SK-N-SH treated with all-trans-retinoic acid at 6 μM for 48 hours (cell line): ENCODE measurements around the gene SAMD1.

ENCODE experiments used
- ATAC-seq: fragments of 200-7000 bp; cut with Tn5 transposase; 3 replicates; pipeline ENCODE4 v1.9.1; 2020; ENCODE audit warnings: mild to moderate bottlenecking, moderate library complexity
- ARNTL ChIP-seq: fragments of 450-650 bp; formaldehyde crosslinking; IDR thresholded peaks from 2 replicates; pipeline ENCODE4 v1.5.0; 2020; ENCODE audit warnings: low read depth, mild to moderate bottlenecking, moderate library complexity, borderline replicate concordance
- BACH2 ChIP-seq: fragments of 250-450 bp; sonication (Bioruptor Pico); IDR thresholded peaks from 2 replicates; pipeline ENCODE4 v1.9.0; 2021; ENCODE audit warnings: mild to moderate bottlenecking, borderline replicate concordance
- CSDC2 ChIP-seq: fragments of 250-450 bp; sonication (Bioruptor Pico); IDR thresholded peaks from 2 replicates; pipeline ENCODE4 v1.5.0; 2020; ENCODE audit warnings: mild to moderate bottlenecking, moderate library complexity
- ESRRG ChIP-seq: fragments of 250-450 bp; sonication (Bioruptor Pico); IDR thresholded peaks from 2 replicates; pipeline ENCODE4 v1.6.1; 2021; ENCODE audit warnings: mild to moderate bottlenecking
- GLIS3 ChIP-seq: fragments of 250-450 bp; sonication (Bioruptor Pico); IDR thresholded peaks from 2 replicates; pipeline ENCODE4 v1.5.0; 2020; ENCODE audit warnings: mild to moderate bottlenecking, moderate library complexity
- ISL1 ChIP-seq: fragments of 250-450 bp; sonication (Bioruptor Pico); IDR thresholded peaks from 2 replicates; pipeline ENCODE4 v2.1.2; 2022; ENCODE audit warnings: mild to moderate bottlenecking, moderate library complexity
- OSR1 ChIP-seq: fragments of 250-450 bp; sonication (Bioruptor Pico); IDR thresholded peaks from 2 replicates; pipeline ENCODE4 v1.8.0; 2022; ENCODE audit warnings: moderate library complexity, mild to moderate bottlenecking, inconsistent platforms
- PPARA ChIP-seq: fragments of 250-450 bp; sonication (Bioruptor Pico); IDR thresholded peaks from 2 replicates; pipeline ENCODE4 v1.5.0; 2020; ENCODE audit warnings: mild to moderate bottlenecking, borderline replicate concordance
- SNAI2 ChIP-seq: fragments of 250-450 bp; sonication (Bioruptor Pico); IDR thresholded peaks from 2 replicates; pipeline ENCODE4 v1.5.0; 2020; ENCODE audit warnings: mild to moderate bottlenecking, moderate library complexity
- TOX ChIP-seq: fragments of 250-450 bp; sonication (Bioruptor Pico); IDR thresholded peaks from 2 replicates; pipeline ENCODE4 v1.8.0; 2021; ENCODE audit warnings: mild to moderate bottlenecking, moderate library complexity, borderline replicate concordance
- ZC3H10 ChIP-seq: fragments of 250-450 bp; sonication (Bioruptor Pico); IDR thresholded peaks from 2 replicates; pipeline ENCODE4 v1.5.1; 2021; ENCODE audit warnings: mild to moderate bottlenecking, moderate library complexity
- ZFP30 ChIP-seq: fragments of 450-650 bp; formaldehyde crosslinking; IDR thresholded peaks from 2 replicates; pipeline ENCODE4 v1.5.0; 2022; ENCODE audit warnings: mild to moderate bottlenecking, moderate library complexity
- ZNF565 ChIP-seq: fragments of 450-650 bp; formaldehyde crosslinking; conservative IDR thresholded peaks from 2 replicates; pipeline ENCODE4 v1.5.0; 2020; ENCODE audit warnings: low read depth, mild to moderate bottlenecking, moderate library complexity
- ZNF70 ChIP-seq: fragments of 450-650 bp; formaldehyde crosslinking; IDR thresholded peaks from 2 replicates; pipeline ENCODE4 v1.5.0; 2020; ENCODE audit warnings: mild to moderate bottlenecking, moderate library complexity
- ZNF8 ChIP-seq: fragments of 450-650 bp; formaldehyde crosslinking; IDR thresholded peaks from 2 replicates; pipeline ENCODE4 v1.5.0; 2020; ENCODE audit warnings: mild to moderate bottlenecking, moderate library complexity
- TF ChIP-seq, protein P1 (sequence below): fragments of 250-450 bp; sonication (Bioruptor Pico); IDR thresholded peaks from 2 replicates; pipeline ENCODE4 v1.5.1; 2021; ENCODE audit warnings: mild to moderate bottlenecking, moderate library complexity
- TF ChIP-seq, protein P2 (sequence below): fragments of 250-450 bp; sonication (Bioruptor Pico); IDR thresholded peaks from 2 replicates; pipeline ENCODE4 v1.5.0; 2020; ENCODE audit warnings: mild to moderate bottlenecking, moderate library complexity
- TF ChIP-seq, protein P3 (sequence below): fragments of 250-450 bp; sonication (Bioruptor Pico); IDR thresholded peaks from 2 replicates; pipeline ENCODE4 v1.5.1; 2020; ENCODE audit warnings: low read depth, mild to moderate bottlenecking, moderate library complexity
- TF ChIP-seq, protein P4 (sequence below): fragments of 250-450 bp; sonication (Bioruptor Pico); IDR thresholded peaks from 2 replicates; pipeline ENCODE4 v1.8.0; 2021; ENCODE audit warnings: low read depth, mild to moderate bottlenecking, moderate library complexity, borderline replicate concordance
- TF ChIP-seq, protein P5 (sequence below): fragments of 250-450 bp; sonication (Bioruptor Pico); IDR thresholded peaks from 2 replicates; pipeline ENCODE4 v1.8.0; 2020; ENCODE audit warnings: mild to moderate bottlenecking, moderate library complexity, borderline replicate concordance

SAMD1 gene

DNA sequence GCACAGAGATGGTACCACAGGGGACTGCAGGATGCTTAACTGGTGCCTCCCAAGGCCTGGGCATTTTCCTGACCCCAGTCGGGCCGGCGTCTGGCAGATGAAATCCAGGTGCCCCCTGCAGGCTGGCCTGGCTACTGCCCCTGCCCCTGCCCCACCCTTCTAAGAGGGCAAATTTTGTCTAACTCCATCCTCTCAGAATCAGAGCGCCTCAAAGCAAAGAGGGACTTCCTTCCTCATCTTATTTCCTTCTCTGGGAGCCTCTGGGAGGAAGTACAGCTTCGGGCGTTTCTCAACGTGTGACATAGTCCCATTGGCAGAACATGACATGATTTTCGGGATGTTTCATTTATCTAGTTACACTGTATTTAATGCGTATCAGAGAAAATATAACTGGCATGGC lies 24.3 kb upstream of the SAMD1 start:
- no peak for ATAC-seq
- TF ChIP-seq ZNF565, result no peak
- TF ChIP-seq, protein P1, sequence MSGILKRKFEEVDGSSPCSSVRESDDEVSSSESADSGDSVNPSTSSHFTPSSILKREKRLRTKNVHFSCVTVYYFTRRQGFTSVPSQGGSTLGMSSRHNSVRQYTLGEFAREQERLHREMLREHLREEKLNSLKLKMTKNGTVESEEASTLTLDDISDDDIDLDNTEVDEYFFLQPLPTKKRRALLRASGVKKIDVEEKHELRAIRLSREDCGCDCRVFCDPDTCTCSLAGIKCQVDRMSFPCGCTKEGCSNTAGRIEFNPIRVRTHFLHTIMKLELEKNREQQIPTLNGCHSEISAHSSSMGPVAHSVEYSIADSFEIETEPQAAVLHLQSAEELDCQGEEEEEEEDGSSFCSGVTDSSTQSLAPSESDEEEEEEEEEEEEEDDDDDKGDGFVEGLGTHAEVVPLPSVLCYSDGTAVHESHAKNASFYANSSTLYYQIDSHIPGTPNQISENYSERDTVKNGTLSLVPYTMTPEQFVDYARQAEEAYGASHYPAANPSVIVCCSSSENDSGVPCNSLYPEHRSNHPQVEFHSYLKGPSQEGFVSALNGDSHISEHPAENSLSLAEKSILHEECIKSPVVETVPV, result no peak
- TF ChIP-seq, protein P2, sequence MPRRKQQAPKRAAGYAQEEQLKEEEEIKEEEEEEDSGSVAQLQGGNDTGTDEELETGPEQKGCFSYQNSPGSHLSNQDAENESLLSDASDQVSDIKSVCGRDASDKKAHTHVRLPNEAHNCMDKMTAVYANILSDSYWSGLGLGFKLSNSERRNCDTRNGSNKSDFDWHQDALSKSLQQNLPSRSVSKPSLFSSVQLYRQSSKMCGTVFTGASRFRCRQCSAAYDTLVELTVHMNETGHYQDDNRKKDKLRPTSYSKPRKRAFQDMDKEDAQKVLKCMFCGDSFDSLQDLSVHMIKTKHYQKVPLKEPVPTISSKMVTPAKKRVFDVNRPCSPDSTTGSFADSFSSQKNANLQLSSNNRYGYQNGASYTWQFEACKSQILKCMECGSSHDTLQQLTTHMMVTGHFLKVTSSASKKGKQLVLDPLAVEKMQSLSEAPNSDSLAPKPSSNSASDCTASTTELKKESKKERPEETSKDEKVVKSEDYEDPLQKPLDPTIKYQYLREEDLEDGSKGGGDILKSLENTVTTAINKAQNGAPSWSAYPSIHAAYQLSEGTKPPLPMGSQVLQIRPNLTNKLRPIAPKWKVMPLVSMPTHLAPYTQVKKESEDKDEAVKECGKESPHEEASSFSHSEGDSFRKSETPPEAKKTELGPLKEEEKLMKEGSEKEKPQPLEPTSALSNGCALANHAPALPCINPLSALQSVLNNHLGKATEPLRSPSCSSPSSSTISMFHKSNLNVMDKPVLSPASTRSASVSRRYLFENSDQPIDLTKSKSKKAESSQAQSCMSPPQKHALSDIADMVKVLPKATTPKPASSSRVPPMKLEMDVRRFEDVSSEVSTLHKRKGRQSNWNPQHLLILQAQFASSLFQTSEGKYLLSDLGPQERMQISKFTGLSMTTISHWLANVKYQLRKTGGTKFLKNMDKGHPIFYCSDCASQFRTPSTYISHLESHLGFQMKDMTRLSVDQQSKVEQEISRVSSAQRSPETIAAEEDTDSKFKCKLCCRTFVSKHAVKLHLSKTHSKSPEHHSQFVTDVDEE (CRISPR knock-in tag), result no peak
- no peak for TF ChIP-seq TOX (CRISPR knock-in tag)
- TF ChIP-seq, protein P3, sequence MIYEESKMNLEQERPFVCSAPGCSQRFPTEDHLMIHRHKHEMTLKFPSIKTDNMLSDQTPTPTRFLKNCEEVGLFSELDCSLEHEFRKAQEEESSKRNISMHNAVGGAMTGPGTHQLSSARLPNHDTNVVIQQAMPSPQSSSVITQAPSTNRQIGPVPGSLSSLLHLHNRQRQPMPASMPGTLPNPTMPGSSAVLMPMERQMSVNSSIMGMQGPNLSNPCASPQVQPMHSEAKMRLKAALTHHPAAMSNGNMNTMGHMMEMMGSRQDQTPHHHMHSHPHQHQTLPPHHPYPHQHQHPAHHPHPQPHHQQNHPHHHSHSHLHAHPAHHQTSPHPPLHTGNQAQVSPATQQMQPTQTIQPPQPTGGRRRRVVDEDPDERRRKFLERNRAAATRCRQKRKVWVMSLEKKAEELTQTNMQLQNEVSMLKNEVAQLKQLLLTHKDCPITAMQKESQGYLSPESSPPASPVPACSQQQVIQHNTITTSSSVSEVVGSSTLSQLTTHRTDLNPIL (CRISPR knock-in tag), result no peak
- TF ChIP-seq, protein P4, sequence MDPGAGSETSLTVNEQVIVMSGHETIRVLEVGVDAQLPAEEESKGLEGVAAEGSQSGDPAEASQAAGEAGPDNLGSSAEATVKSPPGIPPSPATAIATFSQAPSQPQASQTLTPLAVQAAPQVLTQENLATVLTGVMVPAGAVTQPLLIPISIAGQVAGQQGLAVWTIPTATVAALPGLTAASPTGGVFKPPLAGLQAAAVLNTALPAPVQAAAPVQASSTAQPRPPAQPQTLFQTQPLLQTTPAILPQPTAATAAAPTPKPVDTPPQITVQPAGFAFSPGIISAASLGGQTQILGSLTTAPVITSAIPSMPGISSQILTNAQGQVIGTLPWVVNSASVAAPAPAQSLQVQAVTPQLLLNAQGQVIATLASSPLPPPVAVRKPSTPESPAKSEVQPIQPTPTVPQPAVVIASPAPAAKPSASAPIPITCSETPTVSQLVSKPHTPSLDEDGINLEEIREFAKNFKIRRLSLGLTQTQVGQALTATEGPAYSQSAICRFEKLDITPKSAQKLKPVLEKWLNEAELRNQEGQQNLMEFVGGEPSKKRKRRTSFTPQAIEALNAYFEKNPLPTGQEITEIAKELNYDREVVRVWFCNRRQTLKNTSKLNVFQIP (CRISPR knock-in tag), result no peak
- TF ChIP-seq, protein P5, sequence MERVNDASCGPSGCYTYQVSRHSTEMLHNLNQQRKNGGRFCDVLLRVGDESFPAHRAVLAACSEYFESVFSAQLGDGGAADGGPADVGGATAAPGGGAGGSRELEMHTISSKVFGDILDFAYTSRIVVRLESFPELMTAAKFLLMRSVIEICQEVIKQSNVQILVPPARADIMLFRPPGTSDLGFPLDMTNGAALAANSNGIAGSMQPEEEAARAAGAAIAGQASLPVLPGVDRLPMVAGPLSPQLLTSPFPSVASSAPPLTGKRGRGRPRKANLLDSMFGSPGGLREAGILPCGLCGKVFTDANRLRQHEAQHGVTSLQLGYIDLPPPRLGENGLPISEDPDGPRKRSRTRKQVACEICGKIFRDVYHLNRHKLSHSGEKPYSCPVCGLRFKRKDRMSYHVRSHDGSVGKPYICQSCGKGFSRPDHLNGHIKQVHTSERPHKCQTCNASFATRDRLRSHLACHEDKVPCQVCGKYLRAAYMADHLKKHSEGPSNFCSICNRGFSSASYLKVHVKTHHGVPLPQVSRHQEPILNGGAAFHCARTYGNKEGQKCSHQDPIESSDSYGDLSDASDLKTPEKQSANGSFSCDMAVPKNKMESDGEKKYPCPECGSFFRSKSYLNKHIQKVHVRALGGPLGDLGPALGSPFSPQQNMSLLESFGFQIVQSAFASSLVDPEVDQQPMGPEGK (CRISPR knock-in tag), result no peak
- no peak for TF ChIP-seq ESRRG (CRISPR knock-in tag)
- TF ChIP-seq ZC3H10, result no peak
- TF ChIP-seq CSDC2, result no peak
- no peak for TF ChIP-seq GLIS3

DNA sequence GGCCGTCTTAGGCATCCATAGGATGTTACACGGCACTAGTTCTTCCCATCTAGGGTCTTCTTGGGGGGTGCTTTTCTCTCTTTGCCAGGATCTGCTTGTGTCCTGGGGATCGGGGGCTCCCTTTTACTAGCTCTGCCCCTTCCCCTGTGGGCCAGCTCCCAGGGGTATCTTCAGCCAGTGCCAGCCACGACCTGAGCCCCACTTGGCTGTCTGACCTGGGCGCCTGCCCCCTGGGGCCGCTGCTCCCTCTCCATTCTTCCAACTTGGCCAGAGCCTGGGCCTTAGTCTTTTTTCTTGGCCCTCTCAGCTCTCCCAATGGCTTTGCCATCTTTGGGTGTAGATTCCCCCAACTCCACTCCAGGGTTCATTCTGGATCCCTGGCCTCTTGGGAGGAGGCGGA lies 23.9 kb upstream of the SAMD1 start:
- TF ChIP-seq SNAI2 (CRISPR knock-in tag) (no peak), ZNF8 (CRISPR knock-in tag) (no peak), ZC3H10 (no peak), ARNTL (CRISPR knock-in tag) (no peak), CSDC2 (no peak), BACH2 (CRISPR knock-in tag) (no peak), ZNF70 (CRISPR knock-in tag) (no peak)
- TF ChIP-seq, protein P2 (CRISPR knock-in tag), result no peak
- ATAC-seq, result no peak

DNA sequence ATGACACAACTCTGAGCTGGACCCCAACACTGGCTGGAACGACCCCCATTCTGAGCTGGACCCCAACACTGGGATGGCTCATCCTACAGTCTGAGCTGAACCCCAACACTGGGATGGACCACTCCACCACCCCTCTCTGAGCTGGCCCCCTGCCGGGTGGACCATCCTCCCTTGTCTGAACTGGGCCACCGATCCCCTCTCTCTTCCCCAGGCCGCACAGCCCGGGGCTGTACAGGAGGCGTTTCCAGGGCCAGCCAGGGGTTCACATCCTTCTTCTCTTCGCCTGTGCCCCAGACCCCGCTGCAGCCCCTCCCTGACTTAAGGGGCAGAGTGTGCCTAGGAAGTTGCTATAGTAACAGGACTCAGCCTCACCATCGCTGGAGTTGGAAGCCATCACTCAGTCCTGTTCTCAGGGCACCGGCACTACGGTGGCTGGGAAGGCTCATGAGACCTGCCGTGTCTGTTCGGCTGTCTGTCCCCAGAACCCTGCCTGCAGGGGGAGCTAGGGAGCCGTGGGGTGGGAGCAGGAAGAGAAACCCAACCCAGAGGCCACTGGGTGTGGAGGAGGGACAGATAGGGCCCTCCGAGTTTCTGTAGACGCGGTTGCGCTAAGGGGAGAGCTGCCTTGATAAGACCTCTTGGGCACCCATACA lies 23.3 kb upstream of the SAMD1 start:
- ATAC-seq, result no peak
- TF ChIP-seq, protein P4 (CRISPR knock-in tag), result no peak
- TF ChIP-seq, protein P2 (CRISPR knock-in tag), result no peak
- TF ChIP-seq ISL1 (CRISPR knock-in tag), result no peak
- no peak for TF ChIP-seq OSR1 (CRISPR knock-in tag)
- TF ChIP-seq ZC3H10, result no peak
- TF ChIP-seq ZFP30 (CRISPR knock-in tag), result no peak
- TF ChIP-seq PPARA (CRISPR knock-in tag), result no peak
